Chondrocyte (in vitro differentiated cells): ENCODE data around the gene ABCG8. TPM values are rescaled to one million over a fixed set of nuclear protein-coding genes. Genes with fewer than 3 reads are reported as not detected.

Source experiments
- DNase-seq: peaks from one replicate; pipeline ENCODE4 v3.0.0; 2021; ENCODE audit warnings: mixed read lengths, low spot score
- H3K27ac Mint-ChIP-seq: one replicate; pipeline ENCODE4 v1.8.0; 2021; ENCODE audit warnings: mild to moderate bottlenecking, moderate library complexity, mixed read lengths; ENCODE audit not compliant: unreplicated experiment
- H3K27me3 Mint-ChIP-seq: 2 replicates; pipeline ENCODE4 v1.8.0; 2021; ENCODE audit warnings: low read depth, mixed read lengths
- H3K36me3 Mint-ChIP-seq: 2 replicates; pipeline ENCODE4 v1.8.0; 2021; ENCODE audit warnings: low read depth, mixed read lengths
- H3K4me1 Mint-ChIP-seq: 2 replicates; pipeline ENCODE4 v1.8.0; 2021; ENCODE audit warnings: low read depth, mild to moderate bottlenecking, mixed read lengths
- H3K4me3 Mint-ChIP-seq: one replicate; pipeline ENCODE4 v1.8.0; 2021; ENCODE audit warnings: mild to moderate bottlenecking, moderate library complexity, mixed read lengths; ENCODE audit not compliant: unreplicated experiment
- H3K9me3 Mint-ChIP-seq: 2 replicates; pipeline ENCODE4 v1.8.0; 2021; ENCODE audit warnings: low read depth, mixed read lengths
- CTCF ChIP-seq: fragments of 200-600 bp; sonication (generic); IDR thresholded peaks from 2 replicates; pipeline ENCODE4 v1.5.0; 2021; ENCODE audit warnings: antibody characterized with exemption, mild to moderate bottlenecking, moderate library complexity
- total RNA-seq: library from RNA; stranded (reverse); gene quantifications from 3 replicates; pipeline ENCODE4 v1.2.1, GENCODE V29; 2021

The ABCG8 gene
- total RNA-seq, 1 donor from 2014 or later = not detected

- no peaks in the 10 kb centered on the region for H3K36me3 Mint-ChIP-seq
- DNase-seq = no peak
- H3K27ac Mint-ChIP-seq = no peak overlapping the region
- TF ChIP-seq CTCF = no peak
- H3K27me3 Mint-ChIP-seq = peaks cover 30% of the 10 kb centered on the region
- no peak overlapping the region for H3K4me3 Mint-ChIP-seq
- H3K4me1 Mint-ChIP-seq = peaks cover 3% of the 10 kb centered on the region
- H3K9me3 Mint-ChIP-seq = no peaks in the 10 kb centered on the region
Measured at GRCh38 chr2:43851011-43851980, 12.5 kb downstream of the ABCG8 start.

GRCh38 chr2:43852196-43852730 is 13.5 kb downstream of the ABCG8 start:
- DNase-seq = no peak
- TF ChIP-seq CTCF = no peak
- H3K4me1 Mint-ChIP-seq = peaks cover 3% of the 10 kb centered on the region
- no peak overlapping the region for H3K4me3 Mint-ChIP-seq
- no peaks in the 10 kb centered on the region for H3K36me3 Mint-ChIP-seq
- peaks cover 30% of the 10 kb centered on the region for H3K27me3 Mint-ChIP-seq
- no peaks in the 10 kb centered on the region for H3K9me3 Mint-ChIP-seq
- H3K27ac Mint-ChIP-seq = no peak overlapping the region

- H3K4me3 Mint-ChIP-seq = no peak overlapping the region
- no peak for TF ChIP-seq CTCF
- no peak for DNase-seq
- H3K4me1 Mint-ChIP-seq = peaks cover 3% of the 10 kb centered on the region
- H3K36me3 Mint-ChIP-seq = no peaks in the 10 kb centered on the region
- no peaks in the 10 kb centered on the region for H3K9me3 Mint-ChIP-seq
- peaks cover 41% of the 10 kb centered on the region for H3K27me3 Mint-ChIP-seq
- no peak overlapping the region for H3K27ac Mint-ChIP-seq
Measured at GRCh38 chr2:43853141-43854081, 14.6 kb downstream of the ABCG8 start.

DNA sequence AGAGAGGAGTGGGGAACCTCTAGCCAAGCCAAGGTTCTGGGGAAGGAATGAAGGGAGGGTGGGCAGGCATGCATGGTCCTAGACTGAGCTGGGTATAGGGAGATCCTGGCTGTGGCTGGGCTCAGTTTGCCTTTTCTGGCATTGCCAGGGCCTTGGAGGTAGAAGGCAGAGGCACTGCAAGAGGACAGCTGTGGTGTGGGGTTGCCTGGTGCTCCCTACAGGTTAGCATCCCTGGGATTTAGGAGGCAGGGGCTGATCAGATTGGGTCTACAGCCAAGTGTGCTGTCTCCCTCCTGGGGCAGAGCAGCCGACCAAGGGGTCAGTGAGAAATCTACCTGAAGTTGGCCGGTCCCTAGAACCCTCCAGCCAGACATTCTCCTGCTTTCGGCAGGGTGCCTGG is 15.9 kb downstream of the ABCG8 start:
- TF ChIP-seq CTCF = no peak
- Mint-ChIP-seq H3K36me3 (no peaks in the 10 kb centered on the region), H3K4me3 (no peak overlapping the region), H3K27ac (no peak overlapping the region), H3K9me3 (no peaks in the 10 kb centered on the region), H3K27me3 (peaks cover 54% of the 10 kb centered on the region), H3K4me1 (peaks cover 3% of the 10 kb centered on the region)
- DNase-seq = no peak

DNA sequence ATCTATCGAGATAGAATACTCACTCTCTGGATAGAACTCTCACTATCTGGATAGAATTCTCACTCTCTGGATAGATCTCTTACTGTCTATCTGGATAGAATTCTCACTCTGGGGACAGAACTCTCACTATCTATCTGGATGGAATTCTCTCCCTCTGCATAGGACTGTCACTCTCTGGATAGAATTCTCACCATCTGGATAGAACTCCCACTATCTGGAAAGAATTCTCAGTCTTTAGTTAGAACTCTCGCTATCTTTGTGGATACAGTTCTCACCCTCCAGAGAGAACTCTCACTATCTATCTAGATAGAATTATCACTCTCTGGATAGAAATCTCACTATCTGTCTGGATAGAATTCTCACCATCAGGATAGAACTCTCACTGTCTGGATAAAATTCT is 16.5 kb downstream of the ABCG8 start:
- peaks cover 58% of the 10 kb centered on the region for H3K27me3 Mint-ChIP-seq
- DNase-seq = no peak
- H3K27ac Mint-ChIP-seq = no peak overlapping the region
- no peaks in the 10 kb centered on the region for H3K36me3 Mint-ChIP-seq
- no peak for TF ChIP-seq CTCF
- H3K9me3 Mint-ChIP-seq = no peaks in the 10 kb centered on the region
- H3K4me1 Mint-ChIP-seq = peaks cover 3% of the 10 kb centered on the region
- no peak overlapping the region for H3K4me3 Mint-ChIP-seq
